ENCODE data around the gene RASSF4.

RASSF4 gene

DNA sequence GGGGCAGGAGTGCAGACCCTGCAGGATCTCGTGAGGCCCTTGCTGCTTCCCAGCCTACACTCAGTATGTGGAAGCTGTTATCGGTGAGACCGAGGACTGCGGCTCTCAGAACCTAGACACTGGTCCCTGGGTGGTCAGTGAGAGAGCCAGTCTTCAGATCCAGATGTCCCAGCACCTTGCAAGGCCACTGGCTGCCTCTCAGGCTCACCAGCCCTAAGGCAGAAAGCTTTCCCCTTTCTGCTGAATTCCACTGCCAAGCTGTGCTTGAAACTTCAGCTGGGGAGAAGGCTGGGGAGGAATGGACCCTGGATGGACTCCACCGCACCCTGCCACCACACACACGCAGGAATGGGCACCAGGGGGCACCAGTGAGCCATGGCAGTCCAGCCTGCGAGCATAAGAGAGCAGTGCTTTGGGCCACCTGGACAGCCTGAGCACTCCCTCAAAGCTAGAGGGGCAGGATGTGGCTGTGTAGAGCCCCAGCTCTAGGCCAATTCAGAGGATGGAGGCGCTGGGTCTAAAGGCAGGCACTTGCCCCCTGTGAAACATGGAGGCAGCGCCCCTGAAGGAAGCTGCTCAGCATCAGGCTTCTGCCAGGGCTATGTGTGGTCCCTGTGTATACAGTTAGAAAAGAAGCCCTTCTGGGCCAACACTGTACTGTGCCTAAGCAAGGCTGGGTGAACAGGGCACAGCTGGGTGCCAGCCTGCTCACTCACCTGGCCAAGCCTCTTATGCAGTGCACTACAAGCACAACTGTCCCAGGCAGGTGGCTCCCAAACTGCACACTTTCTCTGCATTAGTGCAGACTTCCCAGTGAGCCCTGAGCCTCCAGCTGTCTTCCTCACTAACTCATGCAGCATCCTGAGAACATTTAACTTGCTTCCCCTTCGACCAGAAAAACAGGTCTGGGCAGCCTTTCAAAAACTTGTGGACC is 26.8 kb upstream of the RASSF4 start:
- TF ChIP-seq, protein P1, sequence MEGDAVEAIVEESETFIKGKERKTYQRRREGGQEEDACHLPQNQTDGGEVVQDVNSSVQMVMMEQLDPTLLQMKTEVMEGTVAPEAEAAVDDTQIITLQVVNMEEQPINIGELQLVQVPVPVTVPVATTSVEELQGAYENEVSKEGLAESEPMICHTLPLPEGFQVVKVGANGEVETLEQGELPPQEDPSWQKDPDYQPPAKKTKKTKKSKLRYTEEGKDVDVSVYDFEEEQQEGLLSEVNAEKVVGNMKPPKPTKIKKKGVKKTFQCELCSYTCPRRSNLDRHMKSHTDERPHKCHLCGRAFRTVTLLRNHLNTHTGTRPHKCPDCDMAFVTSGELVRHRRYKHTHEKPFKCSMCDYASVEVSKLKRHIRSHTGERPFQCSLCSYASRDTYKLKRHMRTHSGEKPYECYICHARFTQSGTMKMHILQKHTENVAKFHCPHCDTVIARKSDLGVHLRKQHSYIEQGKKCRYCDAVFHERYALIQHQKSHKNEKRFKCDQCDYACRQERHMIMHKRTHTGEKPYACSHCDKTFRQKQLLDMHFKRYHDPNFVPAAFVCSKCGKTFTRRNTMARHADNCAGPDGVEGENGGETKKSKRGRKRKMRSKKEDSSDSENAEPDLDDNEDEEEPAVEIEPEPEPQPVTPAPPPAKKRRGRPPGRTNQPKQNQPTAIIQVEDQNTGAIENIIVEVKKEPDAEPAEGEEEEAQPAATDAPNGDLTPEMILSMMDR (IDR thresholded peaks at IDR 0.05; ENCODE audit: low read depth, low read length), result peak; percentile 99
- DNase-seq (ENCODE audit: low read depth, low spot score), result peak; percentile 74
- in situ Hi-C loops (cut with HindIII; ENCODE audit: low sequenced_read_pairs), result no loop called here
- no peak overlapping the region for H3K4me3 ChIP-seq (ENCODE audit: low read depth, low read length)

DNA sequence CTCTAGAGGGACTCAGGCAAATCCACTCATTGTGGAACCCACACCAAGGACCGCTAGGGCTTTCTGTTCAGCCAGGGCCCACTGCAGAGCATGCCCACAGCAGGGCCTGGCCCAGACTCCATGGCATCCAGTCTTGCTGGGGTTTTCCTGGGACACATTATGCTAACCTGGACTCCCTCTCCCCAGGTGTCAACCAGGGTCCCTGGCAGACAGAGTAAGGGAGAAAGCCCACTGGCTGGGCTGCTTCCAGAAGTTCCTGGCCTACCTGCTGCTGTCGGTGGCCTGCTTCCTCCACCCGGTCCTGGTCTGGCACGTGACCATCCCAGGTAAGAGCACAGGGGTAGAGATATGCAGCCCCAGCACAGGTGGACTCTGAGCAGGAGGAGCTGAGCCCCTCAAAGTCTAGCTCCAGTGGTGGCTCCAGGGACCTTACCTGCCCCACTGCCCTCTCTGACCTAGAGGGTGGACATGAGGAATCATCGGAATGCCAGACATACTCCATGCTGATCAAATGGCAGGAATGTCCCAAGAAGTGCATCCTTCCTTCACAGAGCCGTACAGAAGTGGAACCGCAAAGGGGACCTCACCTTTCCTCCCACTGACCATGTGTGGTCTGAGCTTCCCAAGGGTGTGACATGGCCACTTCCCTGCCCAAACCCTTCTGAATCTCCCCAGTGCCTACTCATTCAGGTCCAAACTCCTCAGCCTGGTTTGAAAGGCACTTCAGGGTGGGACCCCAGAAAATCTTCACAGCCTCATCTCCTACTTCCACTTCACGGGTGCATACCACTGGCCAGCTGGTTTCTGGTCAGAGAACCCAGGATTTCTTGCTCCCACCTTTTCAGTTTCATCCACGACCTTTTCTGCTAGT is 25.9 kb upstream of the RASSF4 start:
- TF ChIP-seq, protein P1 (IDR thresholded peaks at IDR 0.05; ENCODE audit: low read depth, low read length), result no peak
- no peak for DNase-seq (ENCODE audit: low read depth, low spot score)
- no peak overlapping the region for H3K4me3 ChIP-seq (ENCODE audit: low read depth, low read length)
- in situ Hi-C loops (cut with HindIII; ENCODE audit: low sequenced_read_pairs), result no loop called here

DNA sequence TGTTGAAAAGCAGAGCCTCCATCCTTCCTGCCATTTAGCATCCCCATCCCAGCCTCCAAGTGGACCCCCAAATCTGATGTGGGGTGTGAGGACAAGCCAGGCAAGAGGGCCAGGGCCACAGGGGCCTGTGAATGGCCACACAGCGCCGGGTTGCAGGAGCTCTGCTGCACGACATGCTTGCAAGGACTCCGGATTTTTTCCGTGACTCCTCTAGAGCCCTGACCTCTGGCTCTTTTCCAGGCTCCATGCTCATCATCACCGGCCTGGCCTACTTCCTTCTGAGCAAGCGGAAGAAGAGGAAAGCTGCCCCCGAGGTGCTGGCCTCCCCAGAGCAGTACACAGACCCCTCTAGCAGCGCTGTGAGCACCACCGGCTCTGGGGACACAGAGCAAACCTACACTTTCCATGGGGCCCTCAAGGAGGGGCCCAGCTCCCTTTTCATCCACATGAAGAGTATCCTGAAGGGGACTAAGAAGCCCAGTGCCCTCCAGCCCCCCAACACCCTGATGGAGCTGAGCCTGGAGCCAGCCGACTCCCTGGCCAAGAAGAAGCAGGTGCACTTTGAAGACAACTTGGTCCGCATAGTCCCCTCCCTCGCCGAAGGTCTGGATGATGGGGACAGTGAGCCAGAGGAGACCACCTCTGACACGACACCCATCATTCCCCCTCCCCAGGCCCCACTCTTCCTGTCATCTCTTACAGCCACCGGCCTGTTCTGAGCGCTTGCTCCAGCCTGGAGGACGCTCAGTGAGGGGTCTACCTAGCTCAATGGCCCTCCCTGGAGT is 25.0 kb upstream of the RASSF4 start:
- no peak overlapping the region for H3K4me3 ChIP-seq (ENCODE audit: low read depth, low read length)
- TF ChIP-seq, protein P1 (IDR thresholded peaks at IDR 0.05; ENCODE audit: low read depth, low read length), result no peak
- in situ Hi-C loops (cut with HindIII; ENCODE audit: low sequenced_read_pairs), result no loop called here
- DNase-seq (ENCODE audit: low read depth, low spot score), result no peak

DNA sequence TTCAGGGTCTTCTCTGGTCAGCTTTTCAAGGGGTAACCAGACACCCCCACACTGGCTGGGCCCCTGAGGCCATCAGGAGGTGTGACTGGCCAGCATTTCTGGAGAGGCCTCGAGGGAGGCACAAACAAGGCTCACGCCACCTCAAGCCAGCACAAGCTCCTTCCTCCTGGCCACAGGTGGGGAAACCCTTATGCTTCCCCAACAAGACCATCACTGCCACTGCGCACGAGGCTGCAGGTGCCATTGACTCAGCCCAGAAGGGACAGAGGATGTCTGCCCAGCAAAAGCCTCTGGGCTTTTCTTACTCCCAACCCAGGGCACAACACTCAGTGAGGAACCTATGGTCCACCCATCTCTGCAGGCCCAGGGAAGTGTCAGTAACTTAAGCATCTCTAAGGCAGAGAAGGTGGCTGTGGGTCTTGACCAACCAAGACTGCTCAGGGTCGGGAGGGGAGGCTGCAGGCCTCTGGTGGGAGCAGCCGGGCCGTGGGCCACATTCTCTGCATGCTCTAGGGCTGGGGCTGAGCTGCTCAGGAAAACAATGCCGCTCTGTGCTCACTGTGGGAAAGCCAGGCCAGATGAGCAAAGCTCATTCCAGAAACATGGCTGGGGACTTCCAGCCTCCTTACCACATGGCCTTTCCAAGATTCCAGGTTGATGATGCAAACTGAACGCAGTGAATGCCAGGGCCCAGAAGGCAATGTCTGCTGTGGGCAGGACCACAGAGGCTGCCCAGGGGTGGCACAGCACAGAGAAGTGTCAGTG is 24.2 kb upstream of the RASSF4 start:
- no peak overlapping the region for H3K4me3 ChIP-seq (ENCODE audit: low read depth, low read length)
- in situ Hi-C loops (cut with HindIII; ENCODE audit: low sequenced_read_pairs), result no loop called here
- peak; percentile 86 for DNase-seq (ENCODE audit: low read depth, low spot score)
- TF ChIP-seq, protein P1 (IDR thresholded peaks at IDR 0.05; ENCODE audit: low read depth, low read length), result no peak

DNA sequence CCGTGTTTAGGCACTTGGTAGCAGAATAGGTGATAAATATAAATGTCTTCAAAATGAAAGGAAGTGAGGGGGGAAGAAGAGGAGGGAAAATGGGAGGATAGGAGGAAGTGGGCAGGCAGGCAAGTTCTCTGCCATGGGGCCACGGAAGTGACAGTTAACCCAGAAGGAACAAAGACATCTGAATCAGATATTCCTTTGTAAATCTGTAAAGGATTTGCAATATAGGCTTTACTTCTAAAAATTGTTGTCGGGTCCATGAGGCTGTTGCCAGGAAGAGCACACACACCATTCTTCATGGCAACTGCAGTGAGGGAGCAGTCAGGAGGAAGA is 23.7 kb upstream of the RASSF4 start:
- no peak overlapping the region for H3K4me3 ChIP-seq (ENCODE audit: low read depth, low read length)
- in situ Hi-C loops (cut with HindIII; ENCODE audit: low sequenced_read_pairs), result no loop called here
- TF ChIP-seq, protein P1 (IDR thresholded peaks at IDR 0.05; ENCODE audit: low read depth, low read length), result no peak
- DNase-seq (ENCODE audit: low read depth, low spot score), result no peak
